Mononuclear cell (primary cell): ENCODE data around the gene TRPC4. TPM values are rescaled to one million over a fixed set of nuclear protein-coding genes. Genes with fewer than 3 reads are reported as not detected.

Experiments
- H3K27me3 ChIP-seq: 2 replicates; pipeline ENCODE4 v1.6.0; 2011; ENCODE audit warnings: low read length, control low read depth; ENCODE audit not compliant: insufficient read depth
- H3K4me1 ChIP-seq: 2 replicates; pipeline ENCODE4 v1.5.1; 2011; ENCODE audit warnings: mild to moderate bottlenecking, low read length, control low read depth; ENCODE audit not compliant: insufficient read depth
- H3K4me3 ChIP-seq: 2 replicates; pipeline ENCODE4 v1.5.1; 2011; ENCODE audit warnings: mild to moderate bottlenecking, low read length, moderate library complexity
- H3K9me3 ChIP-seq: 2 replicates; pipeline ENCODE4 v1.5.1; 2011; ENCODE audit warnings: low read depth, mild to moderate bottlenecking, control low read depth, low read length
- total RNA-seq: library from RNA; depleted of rRNA; stranded (reverse); fragments of >200 nt; gene quantifications from one replicate; pipeline ENCODE4 v1.2.3, GENCODE V29; 2012

Gene TRPC4
- total RNA-seq, 1 donor = not detected

GRCh38 chr13:37636701-37637100 is 232.9 kb downstream of the TRPC4 start:
- Histone ChIP-seq H3K4me1 (no peaks in the 10 kb centered on the region), H3K4me3 (no peak overlapping the region), H3K9me3 (no peaks in the 10 kb centered on the region), H3K27me3 (no peaks in the 10 kb centered on the region)

DNA sequence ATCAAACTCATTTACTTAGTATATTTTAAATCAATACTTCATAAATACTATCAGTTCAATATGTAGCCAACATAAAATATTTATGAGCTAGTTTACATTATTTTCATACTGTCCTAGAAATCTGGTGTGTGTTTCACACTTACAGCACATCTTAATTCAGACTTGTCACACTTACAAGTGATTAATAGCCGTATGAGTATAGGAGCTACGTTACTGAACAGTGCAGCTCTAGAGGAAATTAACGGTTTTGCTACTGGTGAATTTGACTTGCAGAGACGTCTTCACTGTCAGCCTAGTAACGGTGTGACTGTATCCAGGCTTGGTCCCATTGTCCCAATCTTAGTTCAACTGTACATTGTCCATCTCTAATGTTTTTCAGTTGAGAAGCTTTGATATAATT is 237.3 kb downstream of the TRPC4 start:
- Histone ChIP-seq H3K4me1 (no peaks in the 10 kb centered on the region), H3K27me3 (no peaks in the 10 kb centered on the region), H3K4me3 (no peak overlapping the region), H3K9me3 (no peaks in the 10 kb centered on the region)

- no peaks in the 10 kb centered on the region for H3K4me1 ChIP-seq
- no peaks in the 10 kb centered on the region for H3K27me3 ChIP-seq
- H3K4me3 ChIP-seq = no peak overlapping the region
- H3K9me3 ChIP-seq = no peaks in the 10 kb centered on the region
Observed at GRCh38 chr13:37627428-37627827, 242.1 kb downstream of the TRPC4 start.

GRCh38 chr13:37621811-37622361 is 247.7 kb downstream of the TRPC4 start:
- Histone ChIP-seq H3K27me3 (no peaks in the 10 kb centered on the region), H3K9me3 (no peaks in the 10 kb centered on the region), H3K4me3 (no peak overlapping the region), H3K4me1 (no peaks in the 10 kb centered on the region)

GRCh38 chr13:37618554-37618953 is 251.0 kb downstream of the TRPC4 start:
- Histone ChIP-seq H3K9me3 (no peaks in the 10 kb centered on the region), H3K4me1 (no peaks in the 10 kb centered on the region), H3K4me3 (no peak overlapping the region), H3K27me3 (no peaks in the 10 kb centered on the region)

DNA sequence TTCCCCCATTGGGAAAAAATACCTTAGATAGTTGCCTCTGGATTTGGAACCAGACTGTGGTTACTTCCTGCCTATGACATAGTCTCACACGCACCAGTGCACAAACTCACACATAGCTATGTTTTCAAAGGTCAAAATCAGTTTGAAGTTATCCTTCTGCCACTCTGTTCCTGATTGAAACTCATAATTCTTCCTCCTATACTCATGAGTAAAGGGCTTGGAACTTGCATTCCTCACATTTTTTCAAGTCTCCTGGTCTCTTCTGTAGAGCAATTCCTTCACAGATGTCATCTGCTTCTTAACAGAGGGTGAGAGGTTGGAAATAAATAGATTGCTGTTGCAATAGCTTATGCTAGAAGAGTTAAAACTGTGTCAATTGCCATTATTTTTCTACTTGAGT is 252.4 kb downstream of the TRPC4 start:
- H3K9me3 ChIP-seq = no peaks in the 10 kb centered on the region
- H3K4me3 ChIP-seq = no peak overlapping the region
- no peaks in the 10 kb centered on the region for H3K4me1 ChIP-seq
- H3K27me3 ChIP-seq = no peaks in the 10 kb centered on the region

GRCh38 chr13:37616131-37616530 is 253.4 kb downstream of the TRPC4 start:
- Histone ChIP-seq H3K4me3 (no peak overlapping the region), H3K4me1 (no peaks in the 10 kb centered on the region), H3K27me3 (no peaks in the 10 kb centered on the region), H3K9me3 (no peaks in the 10 kb centered on the region)

DNA sequence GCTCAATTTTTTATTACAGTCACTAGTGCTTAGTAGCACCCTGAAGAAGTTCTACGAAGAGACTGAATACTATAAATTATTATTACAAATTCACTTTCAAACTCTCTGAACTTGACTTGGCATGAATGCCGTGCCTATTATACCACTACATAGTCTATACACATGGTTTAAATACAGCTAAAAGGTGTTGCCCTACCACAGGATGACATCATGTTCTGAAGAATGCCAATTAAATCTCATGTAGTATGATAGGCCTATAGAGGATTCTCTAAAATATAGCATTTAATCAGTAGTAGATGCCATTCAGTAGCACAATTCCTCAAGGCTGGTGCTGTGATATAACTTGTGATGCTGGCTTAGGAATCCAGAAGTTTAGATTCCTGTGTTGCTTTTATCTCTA is 254.3 kb downstream of the TRPC4 start:
- Histone ChIP-seq H3K4me1 (no peaks in the 10 kb centered on the region), H3K4me3 (no peak overlapping the region), H3K9me3 (no peaks in the 10 kb centered on the region)

GRCh38 chr13:37613638-37614037 is 255.9 kb downstream of the TRPC4 start:
- no peaks in the 10 kb centered on the region for H3K4me1 ChIP-seq
- no peak overlapping the region for H3K4me3 ChIP-seq

More for the DNA sequence above, 254.3 kb downstream of the TRPC4 start:
- H3K27me3 ChIP-seq = no peaks in the 10 kb centered on the region

GRCh38 chr13:37613236-37613635 is 256.3 kb downstream of the TRPC4 start:
- no peak overlapping the region for H3K4me3 ChIP-seq
- H3K4me1 ChIP-seq = no peaks in the 10 kb centered on the region
- H3K9me3 ChIP-seq = no peaks in the 10 kb centered on the region
- no peaks in the 10 kb centered on the region for H3K27me3 ChIP-seq

More at GRCh38 chr13:37613638-37614037, 255.9 kb downstream of the TRPC4 start:
- no peaks in the 10 kb centered on the region for H3K27me3 ChIP-seq
- H3K9me3 ChIP-seq = no peaks in the 10 kb centered on the region

GRCh38 chr13:37608750-37609339 is 260.7 kb downstream of the TRPC4 start:
- no peak overlapping the region for H3K4me3 ChIP-seq
- no peaks in the 10 kb centered on the region for H3K27me3 ChIP-seq
- H3K4me1 ChIP-seq = no peaks in the 10 kb centered on the region

DNA sequence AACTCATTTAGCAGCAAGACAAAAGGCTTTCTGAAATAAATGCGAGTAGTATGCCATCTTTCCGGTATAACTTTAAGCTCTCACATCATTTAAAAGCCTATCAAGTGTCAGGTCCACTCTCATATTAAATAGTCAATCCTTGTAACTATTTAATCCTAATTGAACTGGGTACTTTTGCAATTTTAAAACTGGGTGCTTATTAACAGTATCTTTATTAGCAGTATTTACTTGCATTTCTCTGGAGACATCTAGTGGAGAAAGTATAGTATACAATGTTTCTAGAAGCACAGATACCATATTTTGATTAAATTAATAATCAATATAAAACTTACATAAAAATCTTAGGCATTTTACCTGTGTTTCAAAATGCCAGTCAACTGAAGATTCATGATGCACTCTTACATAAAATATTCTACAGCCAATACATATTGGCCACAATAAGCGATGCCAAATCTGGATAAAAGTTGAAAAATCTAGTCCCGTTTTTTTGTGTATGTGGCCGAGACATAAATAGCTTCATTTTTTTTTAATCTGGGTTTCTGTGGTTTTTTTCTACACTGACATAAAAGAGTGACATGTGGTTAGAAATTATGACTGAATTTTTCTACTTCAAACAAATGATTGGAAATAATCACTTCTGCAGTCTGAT is 266.7 kb downstream of the TRPC4 start:
- H3K4me1 ChIP-seq = no peaks in the 10 kb centered on the region
- no peaks in the 10 kb centered on the region for H3K9me3 ChIP-seq
- no peaks in the 10 kb centered on the region for H3K27me3 ChIP-seq
- no peak overlapping the region for H3K4me3 ChIP-seq

More at GRCh38 chr13:37608750-37609339, 260.7 kb downstream of the TRPC4 start:
- no peaks in the 10 kb centered on the region for H3K9me3 ChIP-seq

DNA sequence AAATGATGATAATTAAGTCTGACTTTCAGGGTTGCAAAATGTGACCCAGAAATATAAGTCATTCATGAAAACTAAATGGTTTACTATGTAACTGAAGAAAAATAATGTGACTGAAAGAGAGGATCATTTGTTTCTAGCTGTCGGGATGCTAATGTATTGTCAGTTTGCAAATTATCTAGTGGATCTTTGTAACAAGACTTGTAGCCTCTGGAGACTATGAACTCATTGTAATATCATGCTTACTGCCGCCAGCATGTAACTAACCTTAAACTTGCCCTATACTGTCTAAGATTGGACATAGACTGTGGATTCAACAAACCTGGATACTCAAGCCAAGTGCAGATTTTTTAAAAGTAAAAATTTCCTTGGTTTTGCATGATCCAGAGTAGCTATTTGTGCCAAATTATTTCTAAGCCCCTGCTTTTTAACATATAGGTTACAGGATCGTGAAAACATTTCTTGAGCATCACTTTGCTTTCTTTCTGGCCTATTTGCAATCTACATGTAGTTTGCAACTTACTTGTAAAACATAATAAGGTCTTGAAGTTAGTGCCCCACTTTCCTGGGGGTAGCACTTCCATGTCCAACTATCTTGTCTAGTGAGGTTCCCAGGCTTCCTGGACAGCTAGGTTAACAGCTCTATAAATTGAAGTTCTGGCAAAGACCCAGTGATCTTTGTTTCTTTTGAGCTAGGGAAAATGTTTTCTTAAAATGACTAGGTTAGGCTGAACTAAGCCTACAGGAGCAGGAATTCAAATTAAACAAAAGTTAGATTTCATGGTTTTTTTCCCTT is 267.7 kb downstream of the TRPC4 start:
- Histone ChIP-seq H3K4me1 (no peaks in the 10 kb centered on the region), H3K4me3 (no peak overlapping the region), H3K27me3 (no peaks in the 10 kb centered on the region), H3K9me3 (no peaks in the 10 kb centered on the region)

GRCh38 chr13:37599519-37599918 is 270.1 kb downstream of the TRPC4 start:
- Histone ChIP-seq H3K4me3 (no peak overlapping the region), H3K27me3 (no peaks in the 10 kb centered on the region), H3K4me1 (no peaks in the 10 kb centered on the region), H3K9me3 (no peaks in the 10 kb centered on the region)

DNA sequence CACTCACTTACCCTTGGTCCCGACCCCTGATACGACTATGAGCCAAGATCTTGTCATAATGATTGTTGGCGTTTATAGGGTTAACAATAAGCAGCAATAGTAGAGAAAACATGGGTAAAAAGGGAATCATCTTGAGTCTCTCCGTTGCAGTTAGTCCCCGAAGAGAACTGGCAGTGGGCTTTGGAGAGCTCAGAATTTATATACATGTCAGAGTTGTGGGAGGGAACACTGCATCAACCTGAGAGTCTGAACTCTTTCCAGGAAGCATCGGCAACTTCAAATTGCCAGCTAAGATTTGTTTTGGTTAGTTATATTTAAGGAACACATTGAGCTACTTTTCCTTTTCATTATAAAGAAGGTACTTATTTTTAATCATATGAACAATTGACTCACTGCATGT is 271.0 kb downstream of the TRPC4 start, which contains the start of gene POSTN:
Gene POSTN, minus strand, starts transcription at position 172 of the 400 bp plus-strand sequence. Its CDS starts 42 bp downstream, at position 130.
- H3K9me3 ChIP-seq = no peaks in the 10 kb centered on the region

More for the DNA sequence above, 271.0 kb downstream of the TRPC4 start, which contains the start of gene POSTN:
- no peaks in the 10 kb centered on the region for H3K4me1 ChIP-seq
- no peak within 1 kb of the TSS for H3K4me3 ChIP-seq
- no peaks in the 10 kb centered on the region for H3K27me3 ChIP-seq
